GM18868 (cell line): ENCODE results near the gene MAP2K1.
"Not testable (repeated sequence)": the region's sequence is repeated elsewhere in the genome, so short reads cannot be mapped to it uniquely, and the experiment has no call there.

Experiments
- ATAC-seq: cut with Tn5 transposase; IDR thresholded peaks from one replicate; pipeline ENCODE4 v1.9.1; 2021; ENCODE audit warnings: mild to moderate bottlenecking, moderate library complexity; ENCODE audit not compliant: unreplicated experiment

The MAP2K1 gene

GRCh38 chr15:66502491-66502890, 115.8 kb downstream of the MAP2K1 start:
- ATAC-seq = no peak

- ATAC-seq = not testable (repeated sequence)
Observed at GRCh38 chr15:66503041-66503648, 116.4 kb downstream of the MAP2K1 start.

GRCh38 chr15:66503780-66504562, 117.3 kb downstream of the MAP2K1 start:
- ATAC-seq = no peak

GRCh38 chr15:66504563-66505429, 118.1 kb downstream of the MAP2K1 start, which contains the start of the genes RPL4 and ZWILCH:
TSS of gene RPL4 (minus strand) at chr15:66504855. CDS start at chr15:66504790, 65 bp downstream.
TSS of gene ZWILCH (plus strand) at chr15:66505326. CDS start at chr15:66505339, 13 bp downstream.
- peak; percentile 76 for ATAC-seq

- peak; percentile 37 for ATAC-seq
Observed at GRCh38 chr15:66505430-66505811, 118.7 kb downstream of the MAP2K1 start.

- no peak for ATAC-seq
Observed at GRCh38 chr15:66505818-66506217, 119.1 kb downstream of the MAP2K1 start.

GRCh38 chr15:66508293-66508883, 121.7 kb downstream of the MAP2K1 start:
- ATAC-seq = no peak

DNA sequence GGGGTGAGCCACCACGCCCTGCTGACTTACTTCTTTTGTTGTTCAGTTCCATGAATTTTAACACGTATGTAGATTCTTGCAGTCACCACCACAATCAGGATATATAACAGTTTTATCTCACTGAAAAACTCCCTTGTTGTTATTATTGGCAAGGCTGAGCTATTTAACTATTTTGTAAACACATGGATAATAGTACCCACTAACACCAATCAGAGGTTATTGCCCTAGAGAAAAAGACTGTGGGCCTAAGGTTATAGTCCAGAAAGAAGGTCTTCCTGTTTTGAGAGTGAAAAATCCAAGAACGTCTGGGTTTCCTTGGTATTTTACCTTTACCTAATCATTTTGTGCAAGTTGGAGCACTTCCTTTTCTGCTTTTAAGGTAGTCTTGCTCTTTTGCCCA, 127.9 kb downstream of the MAP2K1 start:
- ATAC-seq = no peak

GRCh38 chr15:66515901-66516322, 129.2 kb downstream of the MAP2K1 start:
- ATAC-seq = no peak

GRCh38 chr15:66523926-66524325, 137.2 kb downstream of the MAP2K1 start:
- no peak for ATAC-seq

DNA sequence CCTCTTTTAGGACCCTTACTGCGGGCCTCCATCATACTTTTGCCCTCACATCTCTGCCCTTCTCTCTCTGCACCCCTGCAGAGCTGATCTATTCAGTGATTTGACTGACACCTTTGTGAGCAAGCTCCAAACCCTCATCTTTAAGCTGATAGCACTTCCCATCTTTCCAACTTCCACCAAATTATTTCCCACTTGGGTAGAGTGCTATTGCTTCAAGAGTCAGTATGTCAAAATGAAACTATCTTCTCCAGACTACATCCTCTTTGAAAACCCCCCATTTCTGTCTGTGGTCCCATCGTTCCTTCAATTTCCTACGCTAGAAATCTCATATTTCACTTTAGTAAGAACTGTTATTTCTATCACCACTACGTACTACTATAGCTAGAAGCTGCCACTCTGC, 138.1 kb downstream of the MAP2K1 start:
- ATAC-seq = no peak

DNA sequence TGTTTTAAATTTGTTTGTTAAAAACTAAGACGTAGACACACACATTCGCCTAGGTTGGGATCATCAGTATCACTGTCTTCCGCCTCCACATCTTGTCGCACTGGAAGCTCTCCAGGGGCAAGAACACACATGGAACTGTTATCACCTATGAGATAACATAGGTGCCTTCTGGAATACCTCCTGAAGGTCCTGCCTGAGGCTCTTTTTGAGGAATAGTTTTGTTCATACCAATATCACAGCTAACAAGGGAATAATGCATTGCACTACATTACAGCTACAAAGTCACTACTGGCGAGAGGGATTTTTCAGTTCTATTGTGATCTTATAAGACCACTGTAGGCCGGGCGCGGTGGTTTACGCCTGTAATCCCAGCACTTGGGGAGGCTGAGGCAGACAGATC, 148.3 kb downstream of the MAP2K1 start:
- ATAC-seq = no peak
